PC-3 (cell line): ENCODE data around the gene GPR18. TPM values are rescaled to one million over a fixed set of nuclear protein-coding genes. Genes with fewer than 3 reads are reported as not detected.

ENCODE experiments used
- ATAC-seq: fragments of 200-7000 bp; cut with Tn5 transposase; 2 replicates; pipeline ENCODE4 v1.9.1; 2020; ENCODE audit warnings: mild to moderate bottlenecking, moderate library complexity
- BruUV-seq: library from RNA; stranded (reverse); fragments of 400-500 nt; replicated peaks from 2 replicates; lab custom pipeline; 2021; lab: Mats Ljungman, UMichigan
- CTCF ChIA-PET: fragments of 300-600 bp; sonication (Branson Sonifier 250); formaldehyde crosslinking; loops from one replicate; lab custom pipeline; 2022; ENCODE audit warnings: antibody characterized with exemption; lab: Charles Lee
- POLR2A ChIA-PET: fragments of 300-600 bp; sonication (Branson Sonifier 250); formaldehyde crosslinking; loops from one replicate; lab custom pipeline; 2022; ENCODE audit warnings: antibody characterized with exemption; ENCODE audit not compliant: unreplicated experiment; lab: Charles Lee
- DNase-seq: peaks from one replicate; pipeline ENCODE4 v3.0.0-alpha.2; 2015
- H2AFZ ChIP-seq: fragments of 300-600 bp; sonication (generic); 2 replicates; pipeline ENCODE4 v1.6.0; 2016; ENCODE audit warnings: antibody characterized with exemption, low read length
- H3F3A ChIP-seq: fragments of 300-600 bp; sonication (generic); one replicate; pipeline ENCODE4 v1.6.0; 2017; ENCODE audit warnings: antibody characterized with exemption, low read length, control low read depth, mild to moderate bottlenecking; ENCODE audit not compliant: unreplicated experiment
- H3K27ac ChIP-seq: fragments of 300-600 bp; sonication (generic); 2 replicates; pipeline ENCODE4 v1.5.1; 2016; ENCODE audit warnings: mild to moderate bottlenecking, low read length
- H3K27me3 ChIP-seq: fragments of 300-600 bp; sonication (generic); 2 replicates; pipeline ENCODE4 v1.6.1; 2016; ENCODE audit warnings: low read length, mixed read lengths
- H3K36me3 ChIP-seq: fragments of 300-600 bp; sonication (generic); 2 replicates; pipeline ENCODE4 v1.6.1; 2016; ENCODE audit warnings: low read depth, mixed run types, low read length, mixed read lengths
- H3K4me1 ChIP-seq: fragments of 300-600 bp; sonication (generic); 2 replicates; pipeline ENCODE4 v1.5.1; 2016; ENCODE audit warnings: low read length; ENCODE audit not compliant: insufficient read depth
- H3K4me2 ChIP-seq: fragments of 300-600 bp; sonication (generic); 2 replicates; pipeline ENCODE4 v1.6.0; 2016; ENCODE audit warnings: low read length
- H3K4me3 ChIP-seq: fragments of 300-600 bp; sonication (generic); 2 replicates; pipeline ENCODE4 v1.5.1; 2016; ENCODE audit warnings: mild to moderate bottlenecking, low read length, mixed read lengths
- H3K79me2 ChIP-seq: fragments of 300-600 bp; sonication (generic); 2 replicates; pipeline ENCODE4 v1.6.1; 2017; ENCODE audit warnings: low read length, mixed read lengths
- H3K9ac ChIP-seq: fragments of 300-600 bp; sonication (generic); 2 replicates; pipeline ENCODE4 v1.6.0; 2016; ENCODE audit warnings: mild to moderate bottlenecking, low read length
- H3K9me2 ChIP-seq: fragments of 300-600 bp; sonication (generic); replicated peaks from 2 replicates; pipeline ENCODE4 v1.6.1; 2016; ENCODE audit warnings: mixed run types, low read length, mixed read lengths
- H3K9me3 ChIP-seq: fragments of 300-600 bp; sonication (generic); 2 replicates; pipeline ENCODE4 v1.6.1; 2016; ENCODE audit warnings: low read length, mixed read lengths
- H4K20me1 ChIP-seq: fragments of 300-600 bp; sonication (generic); 2 replicates; pipeline ENCODE4 v1.6.1; 2016; ENCODE audit warnings: low read length, mixed read lengths
- CTCF ChIP-seq: fragments of 300-600 bp; sonication (generic); conservative IDR thresholded peaks from 2 replicates; pipeline ENCODE4 v1.5.1; 2017; ENCODE audit warnings: antibody characterized with exemption, low read depth, mild to moderate bottlenecking, low read length
- EZH2 ChIP-seq: fragments of 300-600 bp; sonication (generic); IDR thresholded peaks from one replicate; pipeline ENCODE4 v1.6.1; 2017; ENCODE audit warnings: antibody characterized with exemption, mild to moderate bottlenecking, low read length; ENCODE audit not compliant: unreplicated experiment
- EZH2phosphoT487 ChIP-seq: fragments of 300-600 bp; sonication (generic); IDR thresholded peaks from 2 replicates; pipeline ENCODE4 v1.6.1; 2018; ENCODE audit warnings: mild to moderate bottlenecking, antibody characterized with exemption, low read length, borderline replicate concordance
- intact Hi-C: fragments of 100-400 bp; cut with micrococcal nuclease; formaldehyde crosslinking; loops from 2 replicates; pipeline ENCODE4 v1.9.0; 2023
- total RNA-seq: library from RNA; depleted of rRNA; stranded (reverse); fragments of >200 nt; gene quantifications from 2 replicates; pipeline ENCODE4 v1.2.3, GENCODE V29; 2014

Gene GPR18
- total RNA-seq, 1 experiment from 2014 or later = not detected

- H3K36me3 ChIP-seq = no peaks in the 10 kb centered on the region
- no peak overlapping the region for H3K27ac ChIP-seq
- intact Hi-C loops = no loop called here
- H3K9me3 ChIP-seq = no peaks in the 10 kb centered on the region
- H3K9ac ChIP-seq = no peak overlapping the region
- TF ChIP-seq EZH2 (no peak), EZH2phosphoT487 (no peak), CTCF (no peak)
- POLR2A ChIA-PET = no interaction called here
- DNase-seq (no peak), ATAC-seq (no peak)
- H3K79me2 ChIP-seq = no peaks in the 10 kb centered on the region
- no peaks in the 10 kb centered on the region for H3K9me2 ChIP-seq
- BruUV-seq = no TSS peak
- H3K4me3 ChIP-seq = no peak overlapping the region
- H3K4me1 ChIP-seq = no peaks in the 10 kb centered on the region
- CTCF ChIA-PET = no interaction called here
- no peak overlapping the region for H3K4me2 ChIP-seq
- H3F3A ChIP-seq = no peaks in the 10 kb centered on the region
- H3K27me3 ChIP-seq = no peaks in the 10 kb centered on the region
- no peak overlapping the region for H2AFZ ChIP-seq
- no peaks in the 10 kb centered on the region for H4K20me1 ChIP-seq
Measured at GRCh38 chr13:99279637-99280036, 21.5 kb upstream of the GPR18 start.

- DNase-seq = no peak
- Histone ChIP-seq H3K79me2 (no peaks in the 10 kb centered on the region), H3K9ac (no peak overlapping the region), H3K4me1 (no peaks in the 10 kb centered on the region), H3K27me3 (no peaks in the 10 kb centered on the region), H3K27ac (no peak overlapping the region), H3K36me3 (no peaks in the 10 kb centered on the region), H3K9me3 (no peaks in the 10 kb centered on the region), H3K4me2 (no peak overlapping the region), H3F3A (no peaks in the 10 kb centered on the region), H2AFZ (no peak overlapping the region), H3K9me2 (no peaks in the 10 kb centered on the region), H4K20me1 (no peaks in the 10 kb centered on the region), H3K4me3 (no peak overlapping the region)
- no TSS peak for BruUV-seq
- no peak for ATAC-seq
- intact Hi-C loops = no loop called here
- CTCF ChIA-PET = no interaction called here
- TF ChIP-seq EZH2phosphoT487 = no peak
- POLR2A ChIA-PET = no interaction called here
Measured at GRCh38 chr13:99278843-99279242, 20.7 kb upstream of the GPR18 start.

- Histone ChIP-seq H3K36me3 (no peaks in the 10 kb centered on the region), H3K9me3 (no peaks in the 10 kb centered on the region), H3K9me2 (no peaks in the 10 kb centered on the region), H4K20me1 (no peaks in the 10 kb centered on the region), H3K27ac (no peak overlapping the region), H3K9ac (no peak overlapping the region), H3K4me3 (no peak overlapping the region), H3F3A (no peaks in the 10 kb centered on the region), H3K79me2 (no peaks in the 10 kb centered on the region), H2AFZ (no peak overlapping the region), H3K4me1 (no peaks in the 10 kb centered on the region), H3K27me3 (no peaks in the 10 kb centered on the region), H3K4me2 (no peak overlapping the region)
- no peak for TF ChIP-seq EZH2
- no peak for TF ChIP-seq EZH2phosphoT487
- no peak for TF ChIP-seq CTCF
- no peak for ATAC-seq
- ChIA-PET CTCF (no interaction called here), POLR2A (no interaction called here)
- DNase-seq = no peak
- BruUV-seq = no TSS peak
- intact Hi-C loops = no loop called here
Measured at GRCh38 chr13:99278200-99278599, 20.0 kb upstream of the GPR18 start.
